ENCODE measurements around the gene ZG16B.

GRCh38 chr16:2786826-2787151 is 43.3 kb upstream of the ZG16B start:
- TF ChIP-seq CTCF (IDR thresholded peaks at IDR 0.05), result no peak
- no peak for TF ChIP-seq POLR2A (IDR thresholded peaks at IDR 0.05)

All from lower leg skin (tissue), 3 donors.